GM10248 (cell line): ENCODE results near the gene EFCC1.

Experiments used
- CTCF ChIA-PET: fragments of 300-600 bp; sonication (Branson Sonifier 250); formaldehyde crosslinking; extraction: SDS; loops from one replicate; lab custom pipeline; 2021; ENCODE audit warnings: antibody characterized with exemption; lab: Yijun Ruan, JAX
- POLR2A ChIA-PET: fragments of 350-650 bp; sonication (Branson Sonifier 250); formaldehyde crosslinking; extraction: SDS; loops from one replicate; lab custom pipeline; 2020; ENCODE audit warnings: antibody characterized with exemption; lab: Yijun Ruan, JAX
- DNase-seq: peaks from one replicate; pipeline ENCODE4 v3.0.0; 2012; ENCODE audit errors: extremely low spot score
- CTCF ChIP-seq: IDR thresholded peaks from 2 replicates; pipeline ENCODE4 v1.5.1; 2012; ENCODE audit warnings: mild to moderate bottlenecking, low read depth; ENCODE audit errors: extremely low read depth, missing control alignments, control extremely low read depth

Gene EFCC1

GRCh38 chr3:128983293-128984069 lies 17.6 kb upstream of the EFCC1 start:
- no peak for DNase-seq
- no peak for TF ChIP-seq CTCF
- POLR2A ChIA-PET: no interaction called here
- CTCF ChIA-PET: interaction anchor here (1.3 to 3.5 kb wide), 3 partner anchors 13 to 23 kb away, joined by 3 to 38 read pairs (median 8); no protein-coding TSS in a partner anchor

GRCh38 chr3:128984596-128984995 lies 16.5 kb upstream of the EFCC1 start:
- ChIA-PET POLR2A (no interaction called here), CTCF (interaction anchor here (1.2 to 1.3 kb wide), 2 partner anchors 14 kb away, joined by 6 to 8 read pairs; no protein-coding TSS in a partner anchor)
- TF ChIP-seq CTCF: no peak
- no peak for DNase-seq

- DNase-seq: no peak
- TF ChIP-seq CTCF: no peak
- ChIA-PET POLR2A (no interaction called here), CTCF (interaction anchor here (1.4 to 3.7 kb wide), 2 partner anchors 16 to 17 kb away, joined by 3 to 19 read pairs; no protein-coding TSS in a partner anchor)
Measured at GRCh38 chr3:128987302-128988100, 13.6 kb upstream of the EFCC1 start.

- no peak for DNase-seq
- no peak for TF ChIP-seq CTCF
- POLR2A ChIA-PET: no interaction called here
- CTCF ChIA-PET: interaction anchor here (1.4 to 3.7 kb wide), 2 partner anchors 17 to 18 kb away, joined by 3 to 19 read pairs; no protein-coding TSS in a partner anchor
Measured at GRCh38 chr3:128988286-128988685, 12.8 kb upstream of the EFCC1 start.

GRCh38 chr3:128991355-128991895 lies 9.7 kb upstream of the EFCC1 start:
- no peak for DNase-seq
- no peak for TF ChIP-seq CTCF
- ChIA-PET CTCF (no interaction called here), POLR2A (no interaction called here)

GRCh38 chr3:128992926-128993460 lies 8.1 kb upstream of the EFCC1 start:
- no peak for DNase-seq
- ChIA-PET POLR2A (no interaction called here), CTCF (no interaction called here)
- TF ChIP-seq CTCF: no peak
